B cell (primary cell): Measurements from ENCODE around the gene ESPN.

Source experiments
- EZH2 ChIP-seq: IDR thresholded peaks from 2 replicates; pipeline ENCODE4 v1.6.1; 2012; ENCODE audit warnings: borderline replicate concordance, low read depth, mild to moderate bottlenecking, moderate library complexity, low read length; ENCODE audit not compliant: insufficient read depth, poor library complexity, severe bottlenecking
- TF ChIP-seq, protein P1 (sequence below): fragments of 200-600 bp; IDR thresholded peaks from one replicate; pipeline ENCODE4 v1.8.0; 2022; ENCODE audit warnings: antibody characterized with exemption, mild to moderate bottlenecking

DNA sequence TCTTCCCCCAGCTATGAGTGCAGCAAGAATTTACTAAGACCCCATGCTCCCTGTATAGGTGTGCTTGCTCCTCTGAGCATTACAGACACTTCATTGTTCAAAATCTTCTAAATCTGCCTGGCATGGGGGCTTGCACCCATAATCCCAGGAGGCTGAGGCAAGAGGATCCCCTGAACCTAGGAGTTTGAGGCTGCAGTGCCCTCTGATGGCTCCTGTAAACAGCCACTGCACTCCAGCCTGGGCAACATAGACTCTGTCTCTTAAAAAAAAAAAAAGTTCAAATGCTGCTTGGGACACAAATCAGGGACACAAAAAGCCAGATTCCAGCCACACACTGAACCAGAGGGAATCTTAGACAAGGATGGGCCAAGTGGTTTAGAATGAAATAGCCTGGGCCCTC, 27.6 kb upstream of the ESPN start:
- TF ChIP-seq, protein P1, sequence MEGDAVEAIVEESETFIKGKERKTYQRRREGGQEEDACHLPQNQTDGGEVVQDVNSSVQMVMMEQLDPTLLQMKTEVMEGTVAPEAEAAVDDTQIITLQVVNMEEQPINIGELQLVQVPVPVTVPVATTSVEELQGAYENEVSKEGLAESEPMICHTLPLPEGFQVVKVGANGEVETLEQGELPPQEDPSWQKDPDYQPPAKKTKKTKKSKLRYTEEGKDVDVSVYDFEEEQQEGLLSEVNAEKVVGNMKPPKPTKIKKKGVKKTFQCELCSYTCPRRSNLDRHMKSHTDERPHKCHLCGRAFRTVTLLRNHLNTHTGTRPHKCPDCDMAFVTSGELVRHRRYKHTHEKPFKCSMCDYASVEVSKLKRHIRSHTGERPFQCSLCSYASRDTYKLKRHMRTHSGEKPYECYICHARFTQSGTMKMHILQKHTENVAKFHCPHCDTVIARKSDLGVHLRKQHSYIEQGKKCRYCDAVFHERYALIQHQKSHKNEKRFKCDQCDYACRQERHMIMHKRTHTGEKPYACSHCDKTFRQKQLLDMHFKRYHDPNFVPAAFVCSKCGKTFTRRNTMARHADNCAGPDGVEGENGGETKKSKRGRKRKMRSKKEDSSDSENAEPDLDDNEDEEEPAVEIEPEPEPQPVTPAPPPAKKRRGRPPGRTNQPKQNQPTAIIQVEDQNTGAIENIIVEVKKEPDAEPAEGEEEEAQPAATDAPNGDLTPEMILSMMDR = no peak
- no peak for TF ChIP-seq EZH2
